ENCODE results near the gene TLR9. TPM values are rescaled to one million over a fixed set of nuclear protein-coding genes. Genes with fewer than 3 reads are reported as not detected.

Gene TLR9
- total RNA-seq, 1 experiment from 2014 or later: not detected

DNA sequence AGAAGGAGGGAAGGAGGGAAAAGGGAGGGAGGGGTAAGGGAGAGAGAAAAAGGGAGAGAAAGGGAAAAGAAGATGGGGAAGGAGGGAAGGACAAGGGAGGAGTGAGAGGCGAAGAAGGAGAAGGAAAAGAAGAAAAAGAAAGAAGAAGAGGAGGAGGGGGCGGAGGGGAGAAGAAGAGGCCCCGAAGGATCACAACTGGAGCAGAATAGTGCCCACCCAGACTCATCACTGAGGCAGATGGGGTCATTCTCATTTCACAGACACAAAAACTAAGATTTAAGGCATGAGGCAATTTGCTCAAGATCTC lies 30.2 kb downstream of the TLR9 start:
- H3K56ac ChIP-seq (ENCODE audit: insufficient read length, low read depth, low read length): no peak overlapping the region
- no peak overlapping the region for H3K18ac ChIP-seq (ENCODE audit: insufficient read length, low read depth, low read length)
- Mint-ChIP-seq H3K27ac (no peak overlapping the region), H3K27me3 (ENCODE audit: low read depth) (peaks cover 12% of the 10 kb centered on the region), H3K4me3 (no peak overlapping the region), H3K9me3 (no peaks in the 10 kb centered on the region), H3K36me3 (ENCODE audit: insufficient read depth in 1 of 3, low read depth in 3 of 3) (peaks cover 5 to 14% (median 8%) of the 10 kb centered on the region in 3 experiments; a peak in 6 of 7 replicates), H3K4me1 (peaks cover 19 to 26% of the 10 kb centered on the region in 2 experiments)
- H4K20me1 ChIP-seq (ENCODE audit: control insufficient read depth, insufficient read depth, insufficient read length): no peaks in the 10 kb centered on the region
- H3K4ac ChIP-seq (ENCODE audit: low read depth, low read length): no peak overlapping the region
- H2AK5ac ChIP-seq (ENCODE audit: insufficient read length, low read length): no peak overlapping the region
- H3K23me2 ChIP-seq (ENCODE audit: insufficient read length, low read depth, low read length, poor library complexity, severe bottlenecking): peaks cover 7% of the 10 kb centered on the region
- TF ChIP-seq, protein P1, sequence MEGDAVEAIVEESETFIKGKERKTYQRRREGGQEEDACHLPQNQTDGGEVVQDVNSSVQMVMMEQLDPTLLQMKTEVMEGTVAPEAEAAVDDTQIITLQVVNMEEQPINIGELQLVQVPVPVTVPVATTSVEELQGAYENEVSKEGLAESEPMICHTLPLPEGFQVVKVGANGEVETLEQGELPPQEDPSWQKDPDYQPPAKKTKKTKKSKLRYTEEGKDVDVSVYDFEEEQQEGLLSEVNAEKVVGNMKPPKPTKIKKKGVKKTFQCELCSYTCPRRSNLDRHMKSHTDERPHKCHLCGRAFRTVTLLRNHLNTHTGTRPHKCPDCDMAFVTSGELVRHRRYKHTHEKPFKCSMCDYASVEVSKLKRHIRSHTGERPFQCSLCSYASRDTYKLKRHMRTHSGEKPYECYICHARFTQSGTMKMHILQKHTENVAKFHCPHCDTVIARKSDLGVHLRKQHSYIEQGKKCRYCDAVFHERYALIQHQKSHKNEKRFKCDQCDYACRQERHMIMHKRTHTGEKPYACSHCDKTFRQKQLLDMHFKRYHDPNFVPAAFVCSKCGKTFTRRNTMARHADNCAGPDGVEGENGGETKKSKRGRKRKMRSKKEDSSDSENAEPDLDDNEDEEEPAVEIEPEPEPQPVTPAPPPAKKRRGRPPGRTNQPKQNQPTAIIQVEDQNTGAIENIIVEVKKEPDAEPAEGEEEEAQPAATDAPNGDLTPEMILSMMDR (conservative IDR thresholded peaks at IDR 0.05): no peak
- no CpG with 5 or more reads among the region's 3 CpGs for WGBS (ENCODE audit: extremely low coverage, insufficient read length, low lambda C conversion rate)
- no peak overlapping the region for H4K8ac ChIP-seq (replicated peaks; ENCODE audit: insufficient read length, low read depth, low read length)
- no peaks in the 10 kb centered on the region; the same call in 1 of the 2 replicates for H3K27me3 ChIP-seq (ENCODE audit: insufficient read depth, low read length)
- H2BK5ac ChIP-seq (ENCODE audit: insufficient read length, low read length): no peak overlapping the region
- H3K9ac ChIP-seq (ENCODE audit: extremely low read depth, insufficient read length, low read length): no peak overlapping the region
- H2BK120ac ChIP-seq (ENCODE audit: low read depth, low read length, poor library complexity, severe bottlenecking): no peak overlapping the region
- no peak overlapping the region for H2BK15ac ChIP-seq (ENCODE audit: low read depth, low read length)
- H4K5ac ChIP-seq (ENCODE audit: insufficient read length, low read depth, low read length): no peak overlapping the region
- no peak for DNase-seq
- no peak overlapping the region for H2BK12ac ChIP-seq (ENCODE audit: insufficient read length, low read depth, low read length)
- no peak overlapping the region for H3T11ph ChIP-seq (ENCODE audit: low read length)
- H3K79me1 ChIP-seq (ENCODE audit: insufficient read depth, low read depth, low read length, poor library complexity, severe bottlenecking): no peaks in the 10 kb centered on the region
- H4K91ac ChIP-seq (ENCODE audit: insufficient read length, low read depth, low read length): no peak overlapping the region
- no peaks in the 10 kb centered on the region for H3K79me2 ChIP-seq (ENCODE audit: insufficient read depth, low read length)
- no peak overlapping the region for H3K23ac ChIP-seq (ENCODE audit: insufficient read length, low read depth, low read length)
- H3K4me1 ChIP-seq (ENCODE audit: insufficient read depth, low read length): no peaks in the 10 kb centered on the region
- H2AFZ ChIP-seq (ENCODE audit: low read length): no peak overlapping the region
- H3K9me3 ChIP-seq (ENCODE audit: control insufficient read depth, low read depth, low read length): no peaks in the 10 kb centered on the region
- H3K14ac ChIP-seq (ENCODE audit: insufficient read depth, low read length): no peak overlapping the region
- H3K27ac ChIP-seq (ENCODE audit: insufficient read length, low read depth, low read length): no peak overlapping the region
- no peak overlapping the region for H2BK20ac ChIP-seq (ENCODE audit: low read depth, low read length, poor library complexity, severe bottlenecking)
- H3K4me2 ChIP-seq (ENCODE audit: insufficient read depth, insufficient read length, low read length): no peak overlapping the region
